CD14-positive monocyte (primary cell): ENCODE results near the gene MSANTD1. TPM values are rescaled to one million over a fixed set of nuclear protein-coding genes. Genes with fewer than 3 reads are reported as not detected.
A peak's percentile ranks its signal among the peaks of the same experiment; 100 is the strongest.

Experiments
- DNase-seq, 3 donors: peaks; one replicate each; pipeline ENCODE4 v3.0.0-alpha.2; 2011 to 2022
- H2AFZ ChIP-seq: 2 replicates; pipeline ENCODE4 v1.6.0; 2012; ENCODE audit warnings: mild to moderate bottlenecking, low read depth, low read length, inconsistent platforms; ENCODE audit not compliant: insufficient read depth, poor library complexity, severe bottlenecking
- H3K27ac ChIP-seq, 2 donors: 1 replicate in 1 of 2; 2 replicates in 1 of 2; pipeline ENCODE4 v1.5.1; 2012 to 2013; ENCODE audit warnings: low read length in 2 of 2, control low read depth in 1 of 2, inconsistent platforms in 1 of 2, low read depth in 1 of 2, mild to moderate bottlenecking in 1 of 2
- H3K27me3 ChIP-seq, 2 donors: one replicate each; pipeline versions ENCODE4 v1.6.0 to v1.6.1; 2011 to 2013; ENCODE audit warnings: low read length in 2 of 2; ENCODE audit not compliant: control insufficient read depth in 2 of 2, insufficient read depth in 2 of 2
- H3K36me3 ChIP-seq, 2 donors: replicated peaks in 1 of 2; 1 replicate in 1 of 2; 2 replicates in 1 of 2; pipeline versions ENCODE4 v1.5.1 to v1.6.1; 2012 to 2013; ENCODE audit warnings: low read length in 2 of 2, control low read depth in 1 of 2, inconsistent platforms in 1 of 2, mild to moderate bottlenecking in 1 of 2; ENCODE audit not compliant: insufficient read depth in 2 of 2, control insufficient read depth in 1 of 2
- H3K4me1 ChIP-seq, 2 donors: 1 replicate in 1 of 2; 2 replicates in 1 of 2; pipeline versions ENCODE4 v1.5.1 to v1.6.1; 2012 to 2013; ENCODE audit warnings: low read length in 2 of 2, control low read depth in 1 of 2, inconsistent platforms in 1 of 2, mild to moderate bottlenecking in 1 of 2, moderate library complexity in 1 of 2; ENCODE audit not compliant: insufficient read depth in 2 of 2, control insufficient read depth in 1 of 2
- H3K4me2 ChIP-seq: replicated peaks from 2 replicates; pipeline ENCODE3; 2012; ENCODE audit warnings: low read length, moderate library complexity, mild to moderate bottlenecking; ENCODE audit not compliant: poor library complexity, severe bottlenecking; ENCODE audit errors: extremely low read depth
- H3K4me3 ChIP-seq, 3 experiments: fragments of 200-600 bp in 1 of 3; sonication (generic) in 1 of 3; replicated peaks in 1 of 3; 1 replicate in 2 of 3; 2 replicates in 1 of 3; pipeline ENCODE4 v1.5.1; 2011 to 2013; ENCODE audit warnings: low read length in 3 of 3, mild to moderate bottlenecking in 3 of 3, control low read depth in 2 of 3, low read depth in 2 of 3, inconsistent platforms in 1 of 3, moderate library complexity in 1 of 3
- H3K79me2 ChIP-seq: 2 replicates; pipeline ENCODE4 v1.6.0; 2012; ENCODE audit warnings: mild to moderate bottlenecking, control low read depth, inconsistent platforms, low read length, moderate library complexity; ENCODE audit not compliant: insufficient read depth
- H3K9ac ChIP-seq: 2 replicates; pipeline ENCODE4 v1.6.0; 2017; ENCODE audit warnings: low read length, mild to moderate bottlenecking; ENCODE audit not compliant: insufficient read depth, poor library complexity, severe bottlenecking
- H3K9me3 ChIP-seq, 2 donors: replicated peaks in 1 of 2; 1 replicate in 1 of 2; 2 replicates in 1 of 2; pipeline versions ENCODE4 v1.5.1 to v1.6.1; 2012 to 2013; ENCODE audit warnings: low read length in 2 of 2, control low read depth in 1 of 2; ENCODE audit not compliant: control insufficient read depth in 1 of 2, insufficient read depth in 1 of 2
- H4K20me1 ChIP-seq: 2 replicates; pipeline ENCODE4 v1.6.0; 2012; ENCODE audit warnings: mild to moderate bottlenecking, low read length, control low read depth, moderate library complexity; ENCODE audit not compliant: insufficient read depth
- H3K27ac Mint-ChIP-seq, 7 donors: one replicate each; pipeline ENCODE4 v1.8.0; 2020; ENCODE audit warnings: mild to moderate bottlenecking in 7 of 7, mixed read lengths in 7 of 7, moderate library complexity in 6 of 7, inconsistent platforms in 2 of 7
- H3K27me3 Mint-ChIP-seq, 3 donors: one replicate each; pipeline ENCODE4 v1.8.0; 2021 to 2022; ENCODE audit warnings: low read depth in 3 of 3, mild to moderate bottlenecking in 3 of 3, mixed read lengths in 3 of 3, moderate library complexity in 3 of 3, inconsistent platforms in 1 of 3
- H3K36me3 Mint-ChIP-seq, 2 donors: one replicate each; pipeline ENCODE4 v1.8.0; 2020; ENCODE audit warnings: mixed read lengths in 2 of 2, inconsistent platforms in 1 of 2, mild to moderate bottlenecking in 1 of 2
- H3K4me1 Mint-ChIP-seq: one replicate; pipeline ENCODE4 v1.8.0; 2020; ENCODE audit warnings: mild to moderate bottlenecking, mixed read lengths
- H3K4me3 Mint-ChIP-seq, 2 donors: one replicate each; pipeline ENCODE4 v1.8.0; 2020; ENCODE audit warnings: mild to moderate bottlenecking in 2 of 2, mixed read lengths in 2 of 2, moderate library complexity in 1 of 2
- H3K9me3 Mint-ChIP-seq, 7 donors: one replicate each; pipeline ENCODE4 v1.8.0; 2020 to 2022; ENCODE audit warnings: mixed read lengths in 7 of 7, mild to moderate bottlenecking in 6 of 7, moderate library complexity in 6 of 7, inconsistent platforms in 2 of 7
- WGBS: methylation state at CpG from one replicate; pipeline ENCODE4 v1.1.5; 2013; ENCODE audit warnings: missing lambda C conversion rate; ENCODE audit not compliant: insufficient coverage; 5-methylcytosine and 5-hydroxymethylcytosine counted together
- intact Hi-C, 2 donors: fragments of 100-400 bp; cut with micrococcal nuclease; formaldehyde crosslinking; loops; one replicate each; pipeline versions ENCODE4 v1.15.0 to v1.15.1; 2023
- polyA plus RNA-seq, 3 donors: library from polyadenylated mRNA; depleted of rRNA in 1 of 3; unstranded in 2 of 3; stranded (reverse) in 1 of 3; fragments of 300-500 nt in 2 of 3; fragments of >200 nt in 1 of 3; fragmentation: Illumina TruSeq in 2 of 3; gene quantifications; 1 replicate in 2 of 3; 2 replicates in 1 of 3; pipeline ENCODE4 v1.2.3, GENCODE V29; 2012 to 2021
- TF ChIP-seq, protein P1 (sequence below): fragments of 200-600 bp; IDR thresholded peaks from one replicate; pipeline ENCODE4 v1.8.0; 2022; ENCODE audit warnings: antibody characterized with exemption, mild to moderate bottlenecking

The MSANTD1 gene
- polyA plus RNA-seq, 3 donors: 0.52 TPM; not detected in 2

DNA sequence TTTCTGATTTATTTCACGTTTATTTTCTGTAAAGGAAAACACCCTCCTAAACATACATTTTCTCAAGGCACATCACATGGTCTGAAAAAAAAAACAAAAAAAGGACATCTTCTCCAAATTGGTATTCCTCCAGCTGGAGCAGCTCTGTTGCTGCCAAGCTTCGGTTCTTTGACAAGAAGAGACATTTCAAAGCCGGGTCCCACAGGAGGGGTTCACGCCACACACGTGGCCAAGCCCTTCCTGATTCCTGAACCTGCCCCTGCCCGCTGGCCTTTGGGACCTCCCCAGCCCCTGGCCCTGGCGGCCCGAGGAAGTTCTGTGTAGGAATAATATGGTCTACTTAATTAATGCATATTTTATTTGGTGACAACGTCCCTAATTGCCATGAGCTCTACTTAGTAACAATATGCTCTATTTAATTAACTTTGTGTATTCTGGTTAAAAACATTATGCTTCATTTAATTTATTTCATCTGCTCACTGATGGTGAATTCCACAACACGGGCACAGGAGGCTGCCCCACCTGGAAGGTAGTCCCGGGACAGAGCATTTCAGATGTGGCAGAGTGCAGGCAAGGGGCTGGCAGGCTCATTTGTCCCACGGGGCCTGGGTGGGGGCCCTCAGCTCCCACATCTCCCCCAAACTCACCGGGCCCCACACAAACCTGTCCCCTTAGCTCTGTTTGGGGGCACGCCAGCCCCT is 38.5 kb downstream of the MSANTD1 start:
- H3K36me3 Mint-ChIP-seq: peaks cover 0 to 10% of the 10 kb centered on the region in 2 donors
- H3K27ac Mint-ChIP-seq: no peak overlapping the region
- Histone ChIP-seq H3K9me3 (no peaks in the 10 kb centered on the region), H3K79me2 (no peaks in the 10 kb centered on the region), H3K27ac (no peak overlapping the region), H3K36me3 (no peaks in the 10 kb centered on the region), H3K9ac (no peak overlapping the region), H3K4me2 (no peak overlapping the region), H3K4me3 (no peak overlapping the region), H2AFZ (no peak overlapping the region), H3K27me3 (no peaks in the 10 kb centered on the region), H3K4me1 (peaks cover 43 to 51% of the 10 kb centered on the region in 2 donors), H4K20me1 (no peaks in the 10 kb centered on the region)
- peaks cover 40% of the 10 kb centered on the region for H3K4me1 Mint-ChIP-seq
- peak overlapping the region in 1 of 2 donors; percentile 76 for H3K4me3 Mint-ChIP-seq
- peaks cover 17 to 28% (median 27%) of the 10 kb centered on the region in 3 donors for H3K27me3 Mint-ChIP-seq
- TF ChIP-seq, protein P1, sequence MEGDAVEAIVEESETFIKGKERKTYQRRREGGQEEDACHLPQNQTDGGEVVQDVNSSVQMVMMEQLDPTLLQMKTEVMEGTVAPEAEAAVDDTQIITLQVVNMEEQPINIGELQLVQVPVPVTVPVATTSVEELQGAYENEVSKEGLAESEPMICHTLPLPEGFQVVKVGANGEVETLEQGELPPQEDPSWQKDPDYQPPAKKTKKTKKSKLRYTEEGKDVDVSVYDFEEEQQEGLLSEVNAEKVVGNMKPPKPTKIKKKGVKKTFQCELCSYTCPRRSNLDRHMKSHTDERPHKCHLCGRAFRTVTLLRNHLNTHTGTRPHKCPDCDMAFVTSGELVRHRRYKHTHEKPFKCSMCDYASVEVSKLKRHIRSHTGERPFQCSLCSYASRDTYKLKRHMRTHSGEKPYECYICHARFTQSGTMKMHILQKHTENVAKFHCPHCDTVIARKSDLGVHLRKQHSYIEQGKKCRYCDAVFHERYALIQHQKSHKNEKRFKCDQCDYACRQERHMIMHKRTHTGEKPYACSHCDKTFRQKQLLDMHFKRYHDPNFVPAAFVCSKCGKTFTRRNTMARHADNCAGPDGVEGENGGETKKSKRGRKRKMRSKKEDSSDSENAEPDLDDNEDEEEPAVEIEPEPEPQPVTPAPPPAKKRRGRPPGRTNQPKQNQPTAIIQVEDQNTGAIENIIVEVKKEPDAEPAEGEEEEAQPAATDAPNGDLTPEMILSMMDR: no peak
- DNase-seq: no peak
- H3K9me3 Mint-ChIP-seq: no peaks in the 10 kb centered on the region
- intact Hi-C loops: no loop called here
- WGBS: 69% methylated on average over 11 of the region's 14 CpGs

DNA sequence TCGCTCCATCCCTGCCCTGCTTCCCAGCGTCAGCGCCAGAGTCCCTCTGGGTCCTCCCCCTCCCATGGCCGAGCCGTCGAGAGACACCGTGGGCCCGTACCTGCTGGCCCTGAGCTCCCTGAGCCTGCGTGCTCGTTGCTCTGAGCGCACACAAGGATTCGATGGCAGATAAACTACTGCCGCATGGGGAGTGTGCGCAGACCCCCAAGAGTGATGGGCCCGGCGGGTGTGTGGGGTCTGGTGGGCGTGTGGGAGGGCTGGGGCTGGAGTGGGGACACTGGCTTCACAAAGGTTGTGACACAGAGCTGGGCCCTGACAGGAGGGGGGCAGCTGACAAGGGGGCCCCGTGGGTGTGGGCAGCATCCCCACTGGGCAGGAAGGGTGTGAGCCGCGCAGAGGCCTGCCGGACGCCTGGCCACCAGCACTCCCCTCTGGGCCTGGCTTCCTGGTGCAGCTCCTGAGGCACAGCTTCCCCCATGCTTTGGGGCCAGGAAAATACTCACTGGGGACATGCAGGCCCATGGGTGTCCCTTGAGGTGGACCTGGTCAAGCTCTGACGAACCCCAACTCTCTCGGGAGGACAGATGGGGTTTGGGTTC is 39.1 kb downstream of the MSANTD1 start:
- Histone ChIP-seq H3K4me1 (peaks cover 37 to 46% of the 10 kb centered on the region in 2 donors), H2AFZ (no peak overlapping the region), H3K9ac (no peak overlapping the region), H3K79me2 (no peaks in the 10 kb centered on the region), H3K4me3 (no peak overlapping the region), H3K36me3 (no peaks in the 10 kb centered on the region), H4K20me1 (no peaks in the 10 kb centered on the region), H3K27ac (no peak overlapping the region), H3K9me3 (no peaks in the 10 kb centered on the region), H3K27me3 (no peaks in the 10 kb centered on the region), H3K4me2 (no peak overlapping the region)
- intact Hi-C loops: no loop called here
- no peak overlapping the region for H3K4me3 Mint-ChIP-seq
- peaks cover 33% of the 10 kb centered on the region for H3K4me1 Mint-ChIP-seq
- DNase-seq: no peak
- no peak overlapping the region for H3K27ac Mint-ChIP-seq
- no peaks in the 10 kb centered on the region for H3K9me3 Mint-ChIP-seq
- H3K36me3 Mint-ChIP-seq: peaks cover 0 to 10% of the 10 kb centered on the region in 2 donors
- H3K27me3 Mint-ChIP-seq: peaks cover 17 to 27% (median 26%) of the 10 kb centered on the region in 3 donors
- WGBS: 87% methylated on average over 21 of the region's 24 CpGs
- TF ChIP-seq, protein P1: no peak
